Measurements from ENCODE around the gene SSTR3. TPM values are rescaled to one million over a fixed set of nuclear protein-coding genes. Genes with fewer than 3 reads are reported as not detected.

SSTR3 gene
- total RNA-seq, 1 donor from 2014 or later, result not detected

DNA sequence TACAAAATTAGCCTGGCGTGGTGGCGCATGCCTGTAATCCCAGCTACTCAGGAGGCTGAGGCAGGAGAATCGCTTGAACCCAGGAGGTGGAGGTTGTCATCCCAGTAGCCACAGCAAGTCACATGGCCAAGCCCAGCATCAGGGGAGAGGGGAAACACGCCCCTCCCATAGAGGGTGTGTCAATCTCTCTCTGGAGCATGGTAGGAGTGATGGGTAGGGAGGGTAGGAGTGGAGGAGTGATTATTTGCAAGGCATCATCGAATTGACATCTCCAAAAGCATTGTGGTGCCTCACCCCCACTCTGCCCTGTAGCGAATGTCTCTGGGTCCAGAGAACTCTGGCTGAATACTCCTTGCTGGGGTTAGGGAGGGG lies 6.1 kb upstream of the SSTR3 start:
- intact Hi-C loops (cut with DNase I), result no loop called here
- ATAC-seq, result no peak
- DNase-seq (ENCODE audit: missing footprints), result no peak

DNA sequence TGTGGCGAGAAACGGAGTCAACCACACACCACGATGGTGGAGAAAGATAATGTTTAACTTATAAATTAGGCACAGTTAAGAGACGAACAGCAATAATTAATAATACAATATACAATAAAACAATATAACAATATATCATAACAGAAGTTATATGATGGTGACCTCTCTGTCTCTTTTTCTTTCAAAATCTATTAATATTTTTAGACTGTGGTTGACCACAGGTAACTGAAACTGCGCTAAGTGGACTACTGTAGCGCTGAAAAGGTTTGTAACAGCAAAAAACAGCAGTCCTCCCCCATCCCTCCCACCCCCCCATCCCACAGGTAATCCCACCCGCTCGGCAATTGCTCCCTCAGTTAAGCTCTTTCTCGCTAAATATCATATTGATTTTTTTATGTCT lies 3.6 kb upstream of the SSTR3 start:
- no peak for ATAC-seq
- DNase-seq (ENCODE audit: missing footprints), result no peak
- intact Hi-C loops (cut with DNase I), result no loop called here

DNA sequence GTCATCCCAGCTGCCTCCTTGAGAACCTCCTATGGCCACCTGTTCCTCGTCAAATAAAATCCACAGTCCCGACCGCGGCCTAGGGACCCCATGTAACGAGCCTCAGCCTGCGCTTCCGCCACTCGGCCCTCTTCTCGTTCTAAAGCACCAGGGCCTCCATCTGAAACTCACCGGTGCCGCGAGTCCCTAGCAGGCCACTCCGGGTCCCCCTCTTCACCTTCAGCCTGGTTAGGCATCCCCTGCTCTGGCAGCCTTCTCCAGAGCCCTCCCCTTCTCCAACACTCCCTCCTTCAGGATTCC lies 2.4 kb upstream of the SSTR3 start:
- no peak for ATAC-seq
- intact Hi-C loops (cut with DNase I), result no loop called here
- DNase-seq (ENCODE audit: missing footprints), result no peak

DNA sequence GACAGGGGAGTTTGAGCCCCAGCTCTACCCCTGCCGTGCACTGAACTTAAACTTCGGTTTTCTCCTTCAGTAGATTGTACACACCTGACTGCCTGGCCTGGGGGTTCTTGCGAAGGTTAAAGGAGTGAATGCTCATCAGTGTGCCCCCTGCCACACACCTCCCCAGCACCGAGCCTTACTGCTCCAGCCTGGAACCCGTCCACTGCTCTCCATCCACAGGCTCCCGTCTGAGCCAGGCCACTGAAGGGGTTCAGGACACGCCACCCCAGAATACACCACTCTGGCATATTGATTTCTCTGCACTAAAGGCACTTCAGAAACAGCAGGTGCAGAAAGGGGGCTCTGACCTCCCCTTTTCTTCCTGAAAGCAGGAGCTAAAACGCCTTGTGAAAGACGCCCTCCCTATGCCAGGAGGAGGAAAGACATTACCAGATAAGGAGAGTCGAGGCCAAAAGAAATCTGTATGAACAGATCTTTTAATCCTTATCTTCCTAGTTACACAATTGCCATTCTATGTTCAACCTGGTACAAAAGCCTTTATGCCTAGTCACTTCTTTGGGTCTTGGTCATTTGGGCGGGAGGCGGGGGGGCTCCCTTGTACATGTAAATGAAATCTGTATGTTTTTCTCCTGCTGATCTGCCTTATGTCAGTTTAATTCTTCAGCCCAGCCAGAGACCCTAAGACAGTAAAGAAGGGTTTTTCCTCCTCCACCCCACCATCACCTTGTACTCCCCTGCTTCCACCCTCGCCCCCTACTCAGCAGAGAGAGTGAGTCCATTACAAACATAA lies 1.9 kb upstream of the SSTR3 start:
- DNase-seq (ENCODE audit: missing footprints) (no peak), ATAC-seq (no peak)
- intact Hi-C loops (cut with DNase I), result no loop called here

DNA sequence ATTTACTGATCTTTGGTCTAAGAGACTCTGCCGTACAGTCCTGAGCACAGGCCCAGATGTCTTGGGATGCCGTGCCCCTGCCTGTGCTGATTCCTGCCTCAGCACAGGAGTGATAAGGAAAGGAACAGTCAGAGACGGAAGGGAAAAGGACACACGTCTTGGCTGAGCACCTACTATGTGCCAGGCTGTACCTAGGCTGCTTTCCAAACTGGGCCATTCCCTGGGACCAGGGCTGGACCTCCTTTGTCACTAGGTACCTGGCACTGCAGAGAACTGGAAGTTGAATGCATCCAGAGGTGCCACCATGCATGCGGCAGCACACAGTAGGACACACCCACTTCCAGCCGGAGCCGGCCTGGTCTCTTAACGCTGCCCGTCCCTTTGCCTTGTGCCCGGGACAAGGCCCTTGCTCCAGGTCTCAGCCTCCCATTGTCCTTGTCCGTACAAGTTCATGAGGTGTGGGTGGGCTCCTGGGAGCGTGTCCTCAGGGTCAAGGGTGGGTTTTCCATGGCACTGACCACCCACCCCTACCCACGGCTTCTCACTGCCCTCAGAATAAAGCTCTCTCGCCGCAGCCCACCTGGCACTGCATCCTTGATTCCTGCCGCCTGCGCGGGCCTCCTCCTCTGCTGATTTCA lies 1.1 kb upstream of the SSTR3 start:
- intact Hi-C loops (cut with DNase I), result no loop called here
- no peak for DNase-seq (ENCODE audit: missing footprints)
- ATAC-seq, result no peak

DNA sequence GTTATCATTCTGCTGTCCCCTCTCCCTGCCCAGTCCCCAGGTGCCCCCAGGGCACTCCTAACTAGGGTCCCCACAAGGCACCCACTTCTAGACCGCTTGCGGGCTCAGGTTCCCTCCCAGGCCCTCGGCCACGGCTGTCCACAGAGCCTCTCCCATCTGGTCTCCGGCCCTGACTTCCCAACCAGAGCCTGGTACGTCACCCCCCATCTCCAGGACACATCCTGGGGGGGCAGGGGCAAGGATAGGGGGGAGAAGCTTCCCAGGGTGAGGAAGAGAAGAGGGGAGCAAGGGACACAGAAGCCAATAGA lies 457 bp downstream of the SSTR3 start:
- ATAC-seq (no peak), DNase-seq (ENCODE audit: missing footprints) (no peak)
- intact Hi-C loops (cut with DNase I), result no loop called here

DNA sequence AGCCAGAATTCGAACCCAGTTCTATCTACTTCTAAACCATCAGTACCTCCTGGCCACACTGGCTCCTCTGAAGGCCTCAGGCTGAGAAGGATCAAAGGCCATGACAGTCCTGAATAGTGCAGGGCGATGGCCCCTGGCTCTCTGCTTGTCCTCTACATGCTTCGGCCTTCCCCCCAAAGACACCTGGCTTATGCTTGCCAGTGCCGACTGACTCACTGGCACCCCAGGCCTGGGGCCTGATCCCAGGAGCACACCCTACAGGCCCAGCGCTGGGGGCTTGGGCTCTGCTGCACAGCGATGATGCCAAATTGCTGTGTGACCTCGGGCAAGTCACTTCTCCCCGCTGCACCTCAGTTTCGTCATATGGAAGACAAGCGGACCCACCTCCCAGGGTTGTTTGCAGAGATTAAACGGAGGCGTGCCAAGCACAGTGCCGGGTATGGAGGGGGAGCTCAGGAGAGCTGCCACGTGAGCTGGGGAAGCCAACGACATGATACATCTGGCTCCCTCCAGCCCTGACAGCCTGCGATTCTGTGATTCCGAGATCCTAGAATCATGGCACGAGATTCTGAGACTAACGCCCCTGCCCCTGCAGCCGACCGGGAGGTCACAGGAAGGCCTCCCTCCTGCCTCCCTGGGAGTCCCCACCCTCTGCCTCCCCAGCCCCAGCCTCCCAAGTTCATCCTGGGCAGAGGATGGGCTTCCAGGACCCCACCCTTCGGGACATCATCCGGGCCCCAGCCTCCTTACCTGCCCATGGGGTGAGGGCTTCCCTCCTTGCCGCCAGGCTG lies 1.0 kb downstream of the SSTR3 start:
- ATAC-seq (no peak), DNase-seq (ENCODE audit: missing footprints) (no peak)

DNA sequence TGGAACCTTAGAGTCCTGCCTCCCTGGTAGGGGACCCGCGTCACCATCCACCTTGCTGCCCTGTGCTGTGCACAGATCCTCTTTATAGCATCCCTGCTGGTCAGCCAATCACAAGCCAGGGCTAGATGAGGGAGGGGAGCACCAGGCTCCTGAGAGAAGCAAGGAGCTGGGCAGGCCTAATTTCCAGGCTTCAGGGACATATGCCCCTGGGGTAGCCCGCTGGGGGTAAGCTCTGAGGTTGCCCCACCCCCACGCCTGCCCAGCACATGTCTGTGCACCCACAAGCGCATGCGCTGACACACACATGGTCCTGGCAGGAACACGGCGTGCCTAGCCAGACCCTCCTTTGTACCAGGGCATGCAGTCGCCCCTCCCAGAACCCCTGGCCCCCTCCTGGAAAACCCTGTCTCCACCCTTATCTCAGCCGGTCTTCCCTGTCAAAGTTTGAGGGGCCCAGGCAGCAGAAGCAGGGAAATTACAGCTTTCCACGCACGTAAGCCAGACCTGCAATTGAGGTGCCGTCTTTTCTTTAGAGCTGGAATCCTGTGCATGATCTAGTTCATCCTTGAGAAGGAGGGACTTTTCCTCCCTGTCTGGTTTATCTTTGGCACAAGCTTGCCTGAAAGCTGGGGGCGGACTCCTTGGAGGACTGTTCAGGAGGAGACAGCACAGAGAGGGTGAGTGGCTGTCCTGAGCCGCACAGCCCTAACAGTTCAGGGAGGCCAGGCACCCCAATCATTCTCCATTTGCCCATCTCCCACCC lies 2.1 kb downstream of the SSTR3 start:
- ATAC-seq, result no peak
- intact Hi-C loops (cut with DNase I), result no loop called here
- no peak for DNase-seq (ENCODE audit: missing footprints)

More for the DNA sequence above, 1.0 kb downstream of the SSTR3 start:
- intact Hi-C loops (cut with DNase I), result no loop called here

DNA sequence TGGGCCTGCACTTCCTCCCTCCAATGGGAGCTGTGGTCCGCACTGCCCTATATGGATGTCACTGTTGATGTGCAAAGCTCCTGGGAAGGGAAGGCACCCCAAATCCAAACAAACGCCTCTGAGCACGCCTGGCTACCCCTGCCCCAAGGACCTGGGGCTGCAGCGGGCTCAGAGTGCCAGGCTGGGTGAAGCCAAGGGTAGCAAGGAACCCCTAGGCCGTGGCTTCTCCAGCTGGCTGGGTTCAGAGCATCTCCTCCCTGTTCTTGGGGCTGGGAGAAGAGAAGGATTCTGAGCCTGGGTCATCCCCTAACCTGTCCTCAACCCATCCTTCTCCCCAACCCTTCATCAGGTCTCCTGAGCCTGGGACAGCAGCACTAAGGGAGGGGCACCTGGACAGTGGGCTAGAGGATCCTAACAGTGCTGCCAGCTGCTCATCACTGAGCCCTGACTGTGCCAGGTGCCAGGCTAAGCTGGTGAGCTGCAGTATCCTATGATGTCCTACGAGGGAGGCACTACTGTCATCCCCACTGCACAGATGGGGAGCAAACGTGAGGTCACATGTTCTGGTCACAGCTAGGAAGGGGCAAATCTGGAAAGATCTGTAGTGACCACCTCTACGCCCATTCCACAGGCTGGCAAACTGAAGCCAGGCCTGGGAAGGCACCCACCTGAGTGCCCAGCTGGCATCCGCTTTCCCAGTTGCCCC lies 3.0 kb downstream of the SSTR3 start:
- no peak for ATAC-seq
- no peak for DNase-seq (ENCODE audit: missing footprints)
- intact Hi-C loops (cut with DNase I), result no loop called here

DNA sequence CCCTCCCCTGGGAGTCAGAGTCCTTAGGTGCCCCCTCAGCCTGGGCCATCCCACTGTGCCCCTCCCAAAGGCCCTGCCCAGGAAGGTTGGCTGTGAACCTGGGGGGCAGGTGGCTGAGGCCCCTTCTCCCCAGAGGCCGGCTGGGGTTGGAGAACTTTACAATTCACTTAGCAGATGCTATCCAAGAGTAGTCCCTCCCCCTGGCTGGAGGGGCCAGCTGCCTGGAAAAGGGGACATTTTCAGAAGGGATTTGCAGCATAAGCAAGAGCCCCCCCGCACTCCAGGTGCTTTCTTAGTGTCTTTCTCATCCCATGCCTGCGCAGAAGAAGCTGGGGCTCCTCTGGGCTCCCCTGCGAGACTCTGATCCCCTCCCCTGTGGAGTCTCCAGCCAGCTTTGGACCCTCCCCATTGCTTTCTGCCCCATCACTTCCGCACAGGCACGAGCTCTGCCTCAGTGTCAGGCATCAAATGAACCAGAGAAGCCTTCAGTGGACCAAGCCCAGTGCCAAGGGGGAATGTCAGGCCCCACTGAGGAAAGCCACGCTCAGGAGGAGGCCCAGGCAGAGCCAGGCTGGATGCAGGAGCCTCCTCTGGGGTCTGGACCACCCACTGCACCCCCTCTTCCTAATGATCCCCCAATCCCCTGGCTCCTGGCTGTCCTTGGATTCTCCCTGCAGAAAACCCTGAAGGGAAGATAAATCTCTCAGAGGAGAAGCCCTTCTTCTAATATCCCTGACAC lies 3.7 kb downstream of the SSTR3 start:
- intact Hi-C loops (cut with DNase I), result no loop called here
- ATAC-seq (no peak), DNase-seq (ENCODE audit: missing footprints) (no peak)

DNA sequence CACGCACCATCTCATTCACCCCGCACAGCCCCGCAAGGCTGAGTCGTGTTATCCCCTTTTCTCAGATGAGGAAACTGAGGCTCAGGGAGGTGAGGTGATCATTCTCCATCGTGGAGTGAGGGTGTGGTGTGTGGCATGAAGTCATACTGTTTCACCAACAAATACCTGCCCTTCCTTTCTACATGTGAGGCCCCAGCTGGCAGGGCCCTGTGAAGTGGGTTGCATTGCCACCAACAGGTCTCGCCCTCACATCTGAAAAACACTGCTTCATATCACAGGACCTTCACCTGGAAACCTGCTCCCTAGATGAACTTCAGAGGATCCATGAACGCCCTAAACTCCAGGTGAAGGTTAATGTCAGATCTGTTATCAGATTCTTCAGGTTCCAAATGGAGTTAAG lies 4.3 kb downstream of the SSTR3 start:
- DNase-seq (ENCODE audit: missing footprints), result no peak
- intact Hi-C loops (cut with DNase I), result no loop called here
- ATAC-seq, result no peak

DNA sequence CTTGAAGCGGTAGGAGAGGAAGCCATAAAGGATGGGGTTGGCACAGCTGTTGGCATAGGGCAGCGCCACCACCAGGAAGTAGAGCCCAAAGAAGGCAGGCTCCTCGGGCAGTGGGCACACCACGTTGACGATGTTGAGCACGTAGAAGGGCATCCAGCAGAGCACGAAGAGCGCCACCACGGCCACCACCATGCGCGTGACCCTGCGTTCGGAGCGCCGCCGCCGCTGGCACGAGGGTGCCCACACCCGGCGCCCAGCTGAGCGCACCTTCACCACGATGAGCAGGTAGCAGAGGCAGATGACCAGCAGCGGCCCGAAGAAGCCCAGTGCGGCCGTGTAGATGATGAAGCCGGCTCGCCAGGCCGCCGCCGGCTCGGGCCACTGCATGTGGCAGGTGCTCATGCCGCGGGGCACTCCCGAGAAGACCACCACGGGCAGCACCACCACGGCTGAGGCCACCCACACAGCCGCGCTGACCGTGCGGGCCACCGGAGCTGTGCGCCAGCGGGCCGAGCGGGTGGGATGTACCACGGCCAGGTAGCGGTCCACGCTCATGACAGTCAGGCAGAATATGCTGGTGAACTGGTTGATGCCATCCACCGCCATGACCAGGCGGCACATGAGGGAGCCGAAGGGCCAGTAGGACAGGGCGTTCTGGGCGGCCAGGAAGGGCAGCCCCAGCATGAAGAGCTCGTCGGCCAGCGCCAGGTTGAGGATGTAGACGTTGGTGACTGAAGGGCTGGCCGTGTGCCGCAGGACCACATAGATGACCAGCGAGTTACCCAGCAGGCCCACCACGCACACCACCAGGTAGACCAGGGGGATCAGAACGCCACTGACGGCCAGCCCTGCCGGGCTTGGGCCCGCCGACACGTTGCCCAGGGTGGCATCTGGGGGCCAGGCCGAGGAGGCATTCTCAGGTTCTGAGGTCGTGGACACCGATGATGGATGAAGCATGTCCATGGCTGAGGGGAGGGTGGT lies 5.1 kb downstream of the SSTR3 start:
- intact Hi-C loops (cut with DNase I), result no loop called here
- DNase-seq (ENCODE audit: missing footprints) (no peak), ATAC-seq (no peak)

DNA sequence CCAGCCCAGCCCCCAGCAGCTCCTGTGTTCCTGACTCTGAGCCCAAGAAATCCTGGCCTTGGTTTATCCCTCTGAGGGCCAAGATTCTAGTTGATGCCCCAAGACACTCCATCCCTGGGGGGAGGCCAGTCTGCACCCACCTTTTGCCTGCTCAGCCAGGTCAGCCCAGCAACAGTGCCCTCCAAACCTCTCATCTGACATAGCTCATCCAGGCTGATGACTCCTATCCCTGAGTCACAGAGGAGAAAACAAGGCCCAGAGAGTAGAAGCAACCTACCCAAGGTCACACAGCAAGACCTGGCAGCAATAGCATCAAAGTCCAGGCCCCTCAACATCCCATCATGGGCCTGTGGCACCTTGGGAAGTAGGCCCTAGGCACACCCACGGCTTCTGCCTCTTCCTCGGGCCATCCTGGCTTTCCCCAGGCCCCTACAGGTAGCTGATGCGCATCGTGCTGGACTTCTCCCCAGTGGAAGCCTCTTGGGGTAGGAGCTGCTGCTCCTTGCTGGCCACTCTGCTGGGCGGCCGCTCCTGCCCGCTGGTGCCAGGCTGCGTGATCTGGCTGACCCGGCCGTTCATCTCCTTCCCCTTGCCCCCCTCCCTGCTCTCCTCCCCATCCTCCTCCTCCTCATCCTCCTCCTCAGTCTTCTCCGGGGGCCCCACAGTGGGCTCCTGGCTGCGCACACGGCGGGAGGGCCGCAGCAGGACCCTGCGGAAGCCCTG lies 6.0 kb downstream of the SSTR3 start:
- no peak for DNase-seq (ENCODE audit: missing footprints)
- ATAC-seq, result no peak
- intact Hi-C loops (cut with DNase I), result no loop called here

DNA sequence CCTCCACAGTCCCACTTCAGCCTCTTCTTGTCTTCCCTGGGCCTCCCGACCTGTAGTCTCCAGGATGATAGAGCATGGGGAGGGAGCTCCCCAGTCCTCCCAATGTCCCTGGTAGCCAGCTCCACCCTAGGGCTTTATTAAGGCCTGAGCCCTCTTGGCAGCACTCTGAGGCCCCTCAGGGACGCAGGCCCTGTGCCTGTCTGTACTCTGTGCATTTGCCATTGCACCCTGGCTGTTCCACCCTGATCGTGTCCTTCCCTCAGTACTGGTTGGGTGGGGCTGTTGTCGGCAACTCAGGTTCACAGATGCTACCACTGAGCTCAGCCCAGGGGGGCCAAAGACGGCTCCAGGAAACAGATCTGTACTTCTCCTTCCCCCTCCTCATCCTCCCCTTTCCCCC lies 7.2 kb downstream of the SSTR3 start:
- no peak for DNase-seq (ENCODE audit: missing footprints)
- intact Hi-C loops (cut with DNase I), result no loop called here
- ATAC-seq, result no peak

DNA sequence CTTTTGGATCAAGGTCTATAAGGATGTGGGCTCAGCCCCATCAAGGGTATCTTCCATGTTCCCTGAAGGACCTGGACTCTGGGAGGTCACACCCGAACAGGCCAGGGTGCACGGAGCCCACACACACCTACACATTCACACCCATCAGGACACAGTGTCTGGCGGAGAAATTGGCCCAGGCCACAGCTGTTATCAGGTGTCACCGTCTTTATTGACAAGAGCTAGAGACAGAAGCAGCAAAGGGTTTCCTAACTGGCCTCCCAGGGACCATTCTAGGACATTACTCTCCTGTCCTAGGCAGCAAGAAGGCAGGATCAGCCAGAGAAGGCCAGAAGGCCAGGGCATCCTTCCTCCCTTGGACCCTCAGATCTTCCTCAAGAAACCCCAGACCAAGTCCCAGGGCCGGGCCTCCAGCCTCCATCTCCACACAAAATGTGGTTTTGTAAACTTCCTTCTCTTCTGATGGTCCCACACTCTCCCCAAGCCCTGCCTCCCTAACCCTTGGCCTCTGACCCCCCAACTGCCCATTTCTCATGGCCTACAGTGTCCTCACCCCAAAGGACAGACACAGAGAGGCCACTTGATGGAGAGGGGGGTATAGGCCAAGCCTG lies 8.1 kb downstream of the SSTR3 start:
- intact Hi-C loops (cut with DNase I), result no loop called here

DNA sequence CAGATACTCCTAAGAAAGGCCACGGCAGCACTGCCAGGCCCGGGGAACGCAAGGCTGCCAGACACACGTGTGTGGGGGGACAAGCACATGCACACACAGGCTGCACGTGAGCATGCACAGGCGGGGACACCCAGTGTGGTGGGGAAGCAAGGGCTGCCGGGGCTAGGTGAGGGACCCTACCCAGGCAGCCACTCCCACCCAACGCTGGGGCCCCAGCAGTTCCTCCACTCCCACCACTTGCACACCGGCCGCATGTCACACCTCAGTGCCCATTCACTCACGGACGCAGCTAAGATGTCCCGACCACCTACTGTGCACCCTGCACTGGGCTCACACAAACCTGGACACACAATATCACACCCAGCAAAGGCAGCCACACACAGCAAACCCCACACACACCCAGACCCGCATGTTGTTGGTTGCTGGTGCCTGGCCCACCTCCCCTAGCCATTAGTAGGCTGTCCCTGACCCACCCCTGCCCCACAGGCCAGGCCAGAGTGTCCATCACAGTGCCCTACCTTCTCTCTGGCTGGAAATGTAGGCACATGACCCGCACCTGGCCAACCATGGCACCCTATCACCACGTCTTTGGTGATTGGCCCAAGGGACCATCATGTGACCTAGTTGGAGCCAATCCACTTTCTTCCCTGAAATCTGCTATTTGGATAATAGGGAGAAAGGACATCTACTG lies 8.8 kb downstream of the SSTR3 start:
- intact Hi-C loops (cut with DNase I), result no loop called here
- no peak for DNase-seq (ENCODE audit: missing footprints)
- ATAC-seq, result no peak

More for the DNA sequence above, 8.1 kb downstream of the SSTR3 start:
- no peak for DNase-seq (ENCODE audit: missing footprints)
- no peak for ATAC-seq

Data from Right ventricle myocardium inferior (tissue), 1 donor.